WTC11 (cell line): ENCODE results near the gene NFU1. TPM values are rescaled to one million over a fixed set of nuclear protein-coding genes. Genes with fewer than 3 reads are reported as not detected.

Experiments
- ATAC-seq: fragments of 200-7000 bp; cut with Tn5 transposase; 2 replicates; pipeline ENCODE4 v1.10.0; 2021; ENCODE audit warnings: mild to moderate bottlenecking, moderate library complexity
- CTCF ChIA-PET: fragments of 300-600 bp; sonication (Branson Sonifier 250); formaldehyde crosslinking; loops from one replicate; lab custom pipeline; 2021; ENCODE audit warnings: antibody characterized with exemption; lab: Charles Lee
- POLR2A ChIA-PET: fragments of 350-600 bp; sonication (Branson Sonifier 250); formaldehyde crosslinking; loops from one replicate; lab custom pipeline; 2021; ENCODE audit warnings: antibody characterized with exemption; lab: Charles Lee
- DNase-seq: peaks from one replicate; pipeline ENCODE4 v3.0.0; 2021; ENCODE audit warnings: low spot score
- H3K27ac Mint-ChIP-seq: 2 replicates; pipeline ENCODE4 v1.8.0; 2021; ENCODE audit warnings: mixed read lengths
- H3K27me3 Mint-ChIP-seq: 2 replicates; pipeline ENCODE4 v1.8.0; 2021; ENCODE audit warnings: low read depth, mild to moderate bottlenecking, moderate library complexity, mixed read lengths
- H3K36me3 Mint-ChIP-seq: 2 replicates; pipeline ENCODE4 v1.8.0; 2021; ENCODE audit warnings: mixed read lengths
- H3K4me1 Mint-ChIP-seq: 2 replicates; pipeline ENCODE4 v1.8.0; 2022; ENCODE audit warnings: mixed read lengths
- H3K4me3 Mint-ChIP-seq: 2 replicates; pipeline ENCODE4 v1.8.0; 2021; ENCODE audit warnings: mild to moderate bottlenecking, moderate library complexity, mixed read lengths
- H3K9me3 Mint-ChIP-seq: 2 replicates; pipeline ENCODE4 v1.8.0; 2021; ENCODE audit warnings: mixed read lengths
- AFF4 ChIP-seq: sonication (generic); formaldehyde crosslinking; IDR thresholded peaks from 2 replicates; pipeline ENCODE4 v1.8.1; 2023; ENCODE audit warnings: mild to moderate bottlenecking, missing genetic modification reagents, borderline replicate concordance
- AR ChIP-seq: fragments of 250-450 bp; sonication (Bioruptor Pico); IDR thresholded peaks from 2 replicates; pipeline ENCODE4 v1.9.0; 2021; ENCODE audit warnings: mild to moderate bottlenecking
- CREM ChIP-seq: sonication (generic); formaldehyde crosslinking; IDR thresholded peaks from 2 replicates; pipeline ENCODE4 v1.8.1; 2022; ENCODE audit warnings: mild to moderate bottlenecking, missing genetic modification reagents, moderate library complexity
- FOXP1 ChIP-seq: sonication (generic); formaldehyde crosslinking; IDR thresholded peaks from 2 replicates; pipeline ENCODE4 v1.8.0; 2022; ENCODE audit warnings: missing genetic modification reagents, mild to moderate bottlenecking, moderate library complexity, borderline replicate concordance
- IRF1 ChIP-seq: sonication (generic); formaldehyde crosslinking; IDR thresholded peaks from 2 replicates; pipeline ENCODE4 v1.8.0; 2023; ENCODE audit warnings: missing genetic modification reagents
- IRF2 ChIP-seq: sonication (generic); formaldehyde crosslinking; IDR thresholded peaks from 2 replicates; pipeline ENCODE4 v1.8.0; 2022; ENCODE audit warnings: low read depth, missing genetic modification reagents, borderline replicate concordance
- MYBL2 ChIP-seq: sonication (generic); formaldehyde crosslinking; IDR thresholded peaks from 2 replicates; pipeline ENCODE4 v1.8.1; 2023; ENCODE audit warnings: mild to moderate bottlenecking, moderate library complexity, missing genetic modification reagents
- NFYB ChIP-seq: sonication (generic); formaldehyde crosslinking; conservative IDR thresholded peaks from 2 replicates; pipeline ENCODE4 v1.8.0; 2022; ENCODE audit warnings: low read depth, missing genetic modification reagents
- OVOL2 ChIP-seq: fragments of 250-450 bp; sonication (Bioruptor Pico); IDR thresholded peaks from 2 replicates; pipeline ENCODE4 v1.9.0; 2021; ENCODE audit warnings: mild to moderate bottlenecking, borderline replicate concordance
- PREB ChIP-seq: sonication (generic); formaldehyde crosslinking; IDR thresholded peaks from 2 replicates; pipeline ENCODE4 v1.8.1; 2022; ENCODE audit warnings: mild to moderate bottlenecking, missing genetic modification reagents, moderate library complexity, borderline replicate concordance
- RELA ChIP-seq: sonication (generic); formaldehyde crosslinking; IDR thresholded peaks from 2 replicates; pipeline ENCODE4 v1.8.1; 2022; ENCODE audit warnings: missing genetic modification reagents, mild to moderate bottlenecking, borderline replicate concordance
- ZBTB43 ChIP-seq: sonication (generic); formaldehyde crosslinking; IDR thresholded peaks from 2 replicates; pipeline ENCODE4 v1.8.1; 2023; ENCODE audit warnings: mild to moderate bottlenecking, missing genetic modification reagents
- ZNF138 ChIP-seq: sonication (generic); formaldehyde crosslinking; conservative IDR thresholded peaks from 2 replicates; pipeline ENCODE4 v1.8.1; 2022; ENCODE audit warnings: mild to moderate bottlenecking, moderate library complexity, missing genetic modification reagents
- ZNF232 ChIP-seq: sonication (generic); formaldehyde crosslinking; IDR thresholded peaks from 2 replicates; pipeline ENCODE4 v1.8.0; 2022; ENCODE audit warnings: mild to moderate bottlenecking, missing genetic modification reagents
- ZNF396 ChIP-seq: fragments of 250-450 bp; sonication (Bioruptor Pico); IDR thresholded peaks from 2 replicates; pipeline ENCODE4 v1.8.0; 2021; ENCODE audit warnings: mild to moderate bottlenecking, moderate library complexity, borderline replicate concordance
- total RNA-seq: library from RNA; stranded (reverse); gene quantifications from 3 replicates; pipeline ENCODE4 v1.2.3, GENCODE V29; 2021
- TF ChIP-seq, protein P1 (sequence below): fragments of 250-450 bp; sonication (Bioruptor Pico); IDR thresholded peaks from 2 replicates; pipeline ENCODE4 v1.9.0; 2021; ENCODE audit warnings: mild to moderate bottlenecking
- TF ChIP-seq, protein P2 (sequence below): fragments of 250-450 bp; sonication (Bioruptor Pico); conservative IDR thresholded peaks from 2 replicates; pipeline ENCODE4 v1.9.0; 2021; ENCODE audit warnings: mild to moderate bottlenecking
- TF ChIP-seq, protein P3 (sequence below): sonication (generic); formaldehyde crosslinking; IDR thresholded peaks from 2 replicates; pipeline ENCODE4 v1.8.1; 2022; ENCODE audit warnings: mild to moderate bottlenecking, moderate library complexity, missing genetic modification reagents

Gene NFU1
- total RNA-seq, 1 experiment from 2014 or later: 39.3 TPM

- CTCF ChIA-PET: no interaction called here
- DNase-seq: no peak
- no peak for TF ChIP-seq OVOL2 (CRISPR knock-in tag)
- no peak for TF ChIP-seq ZNF396 (CRISPR knock-in tag)
- TF ChIP-seq, protein P1, sequence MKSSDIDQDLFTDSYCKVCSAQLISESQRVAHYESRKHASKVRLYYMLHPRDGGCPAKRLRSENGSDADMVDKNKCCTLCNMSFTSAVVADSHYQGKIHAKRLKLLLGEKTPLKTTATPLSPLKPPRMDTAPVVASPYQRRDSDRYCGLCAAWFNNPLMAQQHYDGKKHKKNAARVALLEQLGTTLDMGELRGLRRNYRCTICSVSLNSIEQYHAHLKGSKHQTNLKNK: no peak
- TF ChIP-seq NFYB (CRISPR knock-in tag): no peak
- TF ChIP-seq MYBL2 (CRISPR knock-in tag): no peak
- TF ChIP-seq, protein P2, sequence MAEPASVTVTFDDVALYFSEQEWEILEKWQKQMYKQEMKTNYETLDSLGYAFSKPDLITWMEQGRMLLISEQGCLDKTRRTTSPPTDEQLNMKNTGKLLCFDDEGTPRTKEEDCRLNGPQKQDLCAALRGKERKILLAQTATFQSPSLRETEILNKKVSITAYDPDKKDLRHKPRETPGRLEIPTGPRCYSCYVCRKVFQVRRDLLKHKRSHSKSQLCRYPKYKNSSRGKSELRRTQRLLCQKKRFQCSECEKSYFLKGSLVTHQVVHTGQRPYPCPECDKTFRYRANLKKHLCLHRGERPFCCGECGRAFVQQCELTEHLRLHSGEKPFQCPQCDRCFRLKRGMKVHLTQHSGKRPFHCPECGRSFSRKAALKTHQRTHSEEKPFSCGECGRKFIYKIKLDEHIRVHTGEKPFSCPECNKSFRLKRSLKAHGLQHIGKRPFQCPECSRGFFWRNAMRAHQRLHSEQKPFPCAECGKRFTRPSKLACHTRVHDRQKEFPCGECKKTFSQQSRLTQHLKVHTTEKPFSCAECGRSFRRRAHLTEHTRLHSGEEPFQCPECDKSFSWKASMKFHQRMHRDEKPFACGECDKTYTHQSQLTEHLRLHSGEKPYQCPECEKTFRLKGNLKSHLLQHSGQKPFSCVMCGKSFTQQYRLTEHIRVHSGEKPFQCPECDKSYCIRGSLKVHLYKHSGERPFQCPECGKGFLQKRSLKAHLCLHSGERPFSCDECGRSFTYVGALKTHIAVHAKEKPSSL (CRISPR knock-in tag): no peak
- TF ChIP-seq IRF1: no peak
- no peak for TF ChIP-seq PREB (CRISPR knock-in tag)
- no peak for TF ChIP-seq AR (CRISPR knock-in tag)
- POLR2A ChIA-PET: no interaction called here
- Mint-ChIP-seq H3K4me1 (no peaks in the 10 kb centered on the region; the same call in 1 of the 2 replicates), H3K27ac (no peak overlapping the region), H3K9me3 (no peaks in the 10 kb centered on the region), H3K36me3 (no peaks in the 10 kb centered on the region), H3K4me3 (no peak overlapping the region), H3K27me3 (no peaks in the 10 kb centered on the region)
- no peak for ATAC-seq
These were observed 44.2 kb upstream of the NFU1 start for GRCh38 chr2:69481421-69481820.

GRCh38 chr2:69477627-69478026 is 40.4 kb upstream of the NFU1 start:
- no peak overlapping the region for H3K4me3 Mint-ChIP-seq
- ChIA-PET CTCF (interaction anchor here (1.2 kb wide), 1 partner anchor 40 kb away, joined by 6 read pairs; the partner anchor contains the start of gene NFU1), POLR2A (no interaction called here)
- ATAC-seq: no peak
- H3K27me3 Mint-ChIP-seq: no peaks in the 10 kb centered on the region
- no peak for TF ChIP-seq RELA (CRISPR knock-in tag)
- no peak for TF ChIP-seq CREM (CRISPR knock-in tag)
- no peak for TF ChIP-seq IRF2 (CRISPR knock-in tag)
- TF ChIP-seq FOXP1 (CRISPR knock-in tag): no peak
- no peak for TF ChIP-seq ZNF232 (CRISPR knock-in tag)
- TF ChIP-seq NFYB (CRISPR knock-in tag): no peak
- TF ChIP-seq, all 79 proteins: peak for 0
- Mint-ChIP-seq H3K9me3 (no peaks in the 10 kb centered on the region), H3K4me1 (peaks cover 4% of the 10 kb centered on the region; the same call in 1 of the 2 replicates), H3K36me3 (no peaks in the 10 kb centered on the region), H3K27ac (no peak overlapping the region)
- DNase-seq: no peak

GRCh38 chr2:69474688-69475087 is 37.5 kb upstream of the NFU1 start:
- Mint-ChIP-seq H3K4me1 (peaks cover 8% of the 10 kb centered on the region), H3K4me3 (no peak overlapping the region), H3K9me3 (no peaks in the 10 kb centered on the region), H3K36me3 (no peaks in the 10 kb centered on the region), H3K27me3 (peaks cover 3% of the 10 kb centered on the region; the same call in 1 of the 2 replicates), H3K27ac (no peak overlapping the region)
- ATAC-seq (no peak), DNase-seq (no peak)
- CTCF ChIA-PET: no interaction called here
- POLR2A ChIA-PET: no interaction called here
- TF ChIP-seq, protein P3, sequence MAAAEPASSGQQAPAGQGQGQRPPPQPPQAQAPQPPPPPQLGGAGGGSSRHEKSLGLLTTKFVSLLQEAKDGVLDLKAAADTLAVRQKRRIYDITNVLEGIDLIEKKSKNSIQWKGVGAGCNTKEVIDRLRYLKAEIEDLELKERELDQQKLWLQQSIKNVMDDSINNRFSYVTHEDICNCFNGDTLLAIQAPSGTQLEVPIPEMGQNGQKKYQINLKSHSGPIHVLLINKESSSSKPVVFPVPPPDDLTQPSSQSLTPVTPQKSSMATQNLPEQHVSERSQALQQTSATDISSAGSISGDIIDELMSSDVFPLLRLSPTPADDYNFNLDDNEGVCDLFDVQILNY (CRISPR knock-in tag): no peak
- no peak for TF ChIP-seq AFF4 (CRISPR knock-in tag)
- no peak for TF ChIP-seq ZNF138
- TF ChIP-seq MYBL2 (CRISPR knock-in tag): no peak
- TF ChIP-seq ZBTB43 (CRISPR knock-in tag): no peak
